GM12878 (cell line): Measurements from ENCODE around the gene NLGN2. TPM values are rescaled to one million over a fixed set of nuclear protein-coding genes. Genes with fewer than 3 reads are reported as not detected.

Experiments
- ATAC-seq: fragments of 200-7000 bp; cut with Tn5 transposase; 3 replicates; pipeline ENCODE4 v1.9.1; 2020; ENCODE audit warnings: mild to moderate bottlenecking, moderate library complexity
- BruUV-seq: library from RNA; stranded (reverse); fragments of 400-500 nt; replicated peaks from 2 replicates; lab custom pipeline; 2021; lab: Mats Ljungman, UMichigan
- CTCF ChIA-PET: fragments of 300-600 bp; sonication (Branson Sonifier 250); formaldehyde crosslinking; extraction: SDS; loops from one replicate; lab custom pipeline; 2021; ENCODE audit warnings: inconsistent platforms; lab: Yijun Ruan, JAX
- POLR2A ChIA-PET: fragments of 350-600 bp; formaldehyde crosslinking; extraction: SDS; loops from one replicate; lab custom pipeline; 2021; ENCODE audit warnings: inconsistent platforms; lab: Charles Lee
- RAD21 ChIA-PET: fragments of 300-600 bp; sonication (Branson Sonifier 250); formaldehyde crosslinking; loops from one replicate; lab custom pipeline; 2023; ENCODE audit warnings: antibody characterized with exemption; ENCODE audit not compliant: unreplicated experiment; lab: Charles Lee
- SMC1A ChIA-PET: fragments of 300-600 bp; sonication (Branson Sonifier 250); formaldehyde crosslinking; loops from one replicate; lab custom pipeline; 2023; ENCODE audit not compliant: unreplicated experiment, uncharacterized antibody; lab: Charles Lee
- DNase-seq: peaks from one replicate; pipeline ENCODE4 v3.0.0-alpha.2; 2011; ENCODE audit warnings: low read depth, low spot score
- FAIRE-seq: peaks from 3 replicates; lab custom pipeline; 2011; peaks lifted over from hg19 to GRCh38; lab: Jason Lieb, UNC
- H2AFZ ChIP-seq: 2 replicates; pipeline ENCODE4 v1.6.0; 2011; ENCODE audit warnings: low read depth, low read length, control low read depth; ENCODE audit not compliant: control insufficient read depth
- H3K27ac ChIP-seq: 2 replicates; pipeline ENCODE4 v1.5.1; 2011; ENCODE audit warnings: control low read depth; ENCODE audit not compliant: control insufficient read depth, insufficient read depth
- H3K27me3 ChIP-seq, 2 experiments: replicated peaks in 1 of 2; 2 replicates each; pipeline versions ENCODE4 v1.6.0 to v1.6.1; 2011; ENCODE audit warnings: low read length in 1 of 2; ENCODE audit not compliant: control insufficient read depth in 2 of 2, insufficient read depth in 2 of 2
- H3K36me3 ChIP-seq, 2 experiments: 2 replicates each; pipeline ENCODE4 v1.5.1; 2011; ENCODE audit warnings: low read length in 1 of 2; ENCODE audit not compliant: control insufficient read depth in 2 of 2, insufficient read depth in 2 of 2
- H3K4me1 ChIP-seq: 2 replicates; pipeline ENCODE4 v1.6.1; 2011; ENCODE audit warnings: mild to moderate bottlenecking, low read length, moderate library complexity, mixed read lengths; ENCODE audit not compliant: control insufficient read depth, insufficient read depth
- H3K4me2 ChIP-seq: 2 replicates; pipeline ENCODE4 v1.6.0; 2011; ENCODE audit warnings: control low read depth; ENCODE audit not compliant: control insufficient read depth, insufficient read depth
- H3K4me3 ChIP-seq: fragments of 200-600 bp; sonication (generic); 2 replicates; pipeline ENCODE4 v1.5.1; 2016
- H3K79me2 ChIP-seq: 2 replicates; pipeline ENCODE4 v1.6.0; 2011; ENCODE audit warnings: low read length; ENCODE audit not compliant: control insufficient read depth, insufficient read depth
- H3K9ac ChIP-seq: 2 replicates; pipeline ENCODE4 v1.8.0; 2011; ENCODE audit warnings: low read length, control low read depth, mixed read lengths; ENCODE audit not compliant: control insufficient read depth, insufficient read depth
- H3K9me3 ChIP-seq: replicated peaks from 3 replicates; pipeline ENCODE4 v1.5.1; 2011; ENCODE audit warnings: mild to moderate bottlenecking, low read length; ENCODE audit not compliant: control insufficient read depth, insufficient read depth
- H4K20me1 ChIP-seq: 2 replicates; pipeline ENCODE4 v1.6.0; 2011; ENCODE audit not compliant: control insufficient read depth, insufficient read depth
- BACH1 ChIP-seq: fragments of 450-650 bp; IDR thresholded peaks from 2 replicates; pipeline ENCODE4 v1.6.1; 2017; ENCODE audit warnings: mild to moderate bottlenecking, borderline replicate concordance
- CUX1 ChIP-seq: IDR thresholded peaks from 2 replicates; pipeline ENCODE4 v1.6.1; 2012; ENCODE audit warnings: improper control_type of control experiment, low read depth, low read length; ENCODE audit not compliant: insufficient replicate concordance
- EGR1 ChIP-seq, 2 experiments: IDR thresholded peaks; 1 replicate in 1 of 2; 2 replicates in 1 of 2; pipeline ENCODE4 v1.6.1; 2011 to 2012; ENCODE audit warnings: low read depth in 2 of 2, low read length in 2 of 2, borderline replicate concordance in 1 of 2, mild to moderate bottlenecking in 1 of 2, moderate library complexity in 1 of 2
- FOS ChIP-seq: IDR thresholded peaks from 3 replicates; pipeline ENCODE4 v1.6.1; 2011; ENCODE audit warnings: borderline replicate concordance; ENCODE audit not compliant: insufficient read length; ENCODE audit errors: extremely low read depth
- GATAD2B ChIP-seq: fragments of 450-650 bp; conservative IDR thresholded peaks from 2 replicates; pipeline ENCODE4 v1.6.1; 2017; ENCODE audit warnings: low read depth, mild to moderate bottlenecking, moderate library complexity
- MEF2B ChIP-seq: fragments of 450-650 bp; IDR thresholded peaks from 2 replicates; pipeline ENCODE4 v1.6.1; 2018; ENCODE audit warnings: mild to moderate bottlenecking, moderate library complexity; ENCODE audit not compliant: partially characterized antibody, poor library complexity, severe bottlenecking
- POLR2AphosphoS2 ChIP-seq: IDR thresholded peaks from 2 replicates; pipeline ENCODE4 v1.6.1; 2011; ENCODE audit warnings: low read depth, mild to moderate bottlenecking, low read length, improper control_type of control experiment, moderate library complexity
- SIN3A ChIP-seq: IDR thresholded peaks from 2 replicates; pipeline ENCODE4 v1.6.1; 2012; ENCODE audit warnings: low read depth, low read length, improper control_type of control experiment
- SMARCA5 ChIP-seq: fragments of 450-650 bp; IDR thresholded peaks from 2 replicates; pipeline ENCODE4 v1.6.1; 2017; ENCODE audit warnings: mild to moderate bottlenecking
- TCF7 ChIP-seq: IDR thresholded peaks from 2 replicates; pipeline ENCODE4 v1.6.1; 2014; ENCODE audit warnings: antibody characterized with exemption, borderline replicate concordance
- ZNF274 ChIP-seq: IDR thresholded peaks from one replicate; pipeline ENCODE4 v1.8.0; 2011; ENCODE audit not compliant: insufficient read length, insufficient read depth
- WGBS: methylation state at CpG from one replicate; pipeline ENCODE4 v1.1.6; 2016; ENCODE audit warnings: low lambda C conversion rate; ENCODE audit not compliant: insufficient replicate concordance, insufficient coverage; ENCODE audit errors: missing lambda C conversion rate; 5-methylcytosine and 5-hydroxymethylcytosine counted together
- in situ Hi-C: fragments of 300-500 bp; cut with MboI; formaldehyde crosslinking; loops from 9 replicates; pipeline ENCODE4 v1.14.3; 2018; ENCODE audit warnings: mixed read lengths
- intact Hi-C: fragments of 100-400 bp; cut with micrococcal nuclease; formaldehyde crosslinking; loops from one replicate; pipeline ENCODE4 v1.14.2; 2022; ENCODE audit not compliant: unreplicated experiment
- polyA plus RNA-seq, 11 experiments: library from polyadenylated mRNA; depleted of rRNA in 4 of 11; unstranded in 6 of 11; stranded (reverse) in 5 of 11; fragments of >200 nt; fragmentation: Nextera tagmentation in 4 of 11; fragmentation: Illumina TruSeq in 1 of 11; extraction: Ambion mirVana in 4 of 11; extraction: Trizol in 1 of 11; gene quantifications; 1 replicate in 1 of 11; 2 replicates in 10 of 11; pipeline versions ENCODE4 v1.2.1 to v1.2.3, GENCODE V29; 2011 to 2016; ENCODE audit warnings: inconsistent platforms in 2 of 11, missing spikeins in 2 of 11, low read depth in 1 of 11
- total RNA-seq, 4 experiments: library from RNA; depleted of rRNA in 3 of 4; stranded (reverse); fragments of >200 nt in 3 of 4; fragmentation: Illumina TruSeq in 1 of 4; extraction: Trizol in 1 of 4; gene quantifications; 2 replicates each; pipeline versions ENCODE4 v1.2.1 to v1.2.3, GENCODE V29; 2013 to 2021
- TF ChIP-seq, protein P1 (sequence below): IDR thresholded peaks from 2 replicates; pipeline ENCODE4 v1.6.1; 2012; ENCODE audit warnings: mild to moderate bottlenecking, low read depth, low read length

NLGN2 gene
- total and polyA plus RNA-seq, 10 of the 15 experiments (the other 5 are each of a cell fraction or from before 2014, with no cell fraction given) = 0.02 to 0.87 (median 0.11) TPM; not detected in 2

GRCh38 chr17:7435676-7436555 lies 28.3 kb downstream of the NLGN2 start:
- no peaks in the 10 kb centered on the region for H3K9me3 ChIP-seq
- ATAC-seq (peak; percentile 49), FAIRE-seq (no peak), DNase-seq (no peak)
- H3K9ac ChIP-seq = peak overlapping the region; percentile 64
- SMC1A ChIA-PET = interaction anchor here (0.6 to 3.4 kb wide), 11 partner anchors 38 to 297 kb away, joined by 3 to 35 read pairs (median 5); partner anchors contain the start of genes NEURL4, TNFSF13, TP53 and WRAP53
- 16% methylated on average over 49 of the region's 49 CpGs for whole genome bisulfite sequencing
- RAD21 ChIA-PET = interaction anchor here (0.6 to 3.0 kb wide), 22 partner anchors 9 to 252 kb away, joined by 3 to 21 read pairs (median 5); partner anchors contain the start of genes ACAP1, CD68, CHRNB1 and FXR2
- peak overlapping the region; percentile 60 for H3K27ac ChIP-seq
- peaks cover 26% of the 10 kb centered on the region for H3K4me1 ChIP-seq
- no peaks in the 10 kb centered on the region for H4K20me1 ChIP-seq
- in situ Hi-C loops = no loop called here
- CTCF ChIA-PET = interaction anchor here (0.6 to 3.4 kb wide), 27 partner anchors 10 to 769 kb away, joined by 3 to 58 read pairs (median 4); partner anchors contain the start of genes ACAP1, ATP1B2, CHRNB1 and FXR2
- H3K4me2 ChIP-seq = peak overlapping the region; percentile 85
- H3K27me3 ChIP-seq = peaks cover 0 to 4% of the 10 kb centered on the region in 2 experiments; a peak in 1 of 4 replicates
- H2AFZ ChIP-seq = peak overlapping the region; percentile 91
- POLR2A ChIA-PET = interaction anchor here (0.8 to 8.2 kb wide), 20 partner anchors 8 to 251 kb away, joined by 3 to 63 read pairs (median 6); partner anchors contain the start of genes ACAP1, CD68, CHRNB1 and NEURL4
- TSS peak; percentile 90 for BruUV-seq
- peaks cover 6% of the 10 kb centered on the region for H3K79me2 ChIP-seq
- intact Hi-C loops = loop anchor here (1.0 to 10.0 kb wide), 6 partner anchors 19 to 391 kb away; partner anchors contain the start of genes KCTD11, SENP3, SLC16A11 and TMEM256
- peak overlapping the region; percentile 78 for H3K4me3 ChIP-seq
- no peaks in the 10 kb centered on the region for H3K36me3 ChIP-seq
- TF ChIP-seq MEF2B (peak; percentile 12), CUX1 (no peak), SIN3A (no peak), EGR1 (IDR thresholded peaks at IDR 0.05; ENCODE audit: borderline replicate concordance in 1 of 2, low read depth in 2 of 2, low read length in 2 of 2) (peak in 1 of 2 experiments; percentile 82; a peak in 2 of 3 replicates), POLR2AphosphoS2 (no peak), ZNF274 (no peak), SMARCA5 (no peak), TCF7 (no peak), GATAD2B (peak; percentile 50), BACH1 (0 out of 2 replicates have a peak, but pooled peaks have one; percentile 3), FOS (no peak)
- TF ChIP-seq, protein P1, sequence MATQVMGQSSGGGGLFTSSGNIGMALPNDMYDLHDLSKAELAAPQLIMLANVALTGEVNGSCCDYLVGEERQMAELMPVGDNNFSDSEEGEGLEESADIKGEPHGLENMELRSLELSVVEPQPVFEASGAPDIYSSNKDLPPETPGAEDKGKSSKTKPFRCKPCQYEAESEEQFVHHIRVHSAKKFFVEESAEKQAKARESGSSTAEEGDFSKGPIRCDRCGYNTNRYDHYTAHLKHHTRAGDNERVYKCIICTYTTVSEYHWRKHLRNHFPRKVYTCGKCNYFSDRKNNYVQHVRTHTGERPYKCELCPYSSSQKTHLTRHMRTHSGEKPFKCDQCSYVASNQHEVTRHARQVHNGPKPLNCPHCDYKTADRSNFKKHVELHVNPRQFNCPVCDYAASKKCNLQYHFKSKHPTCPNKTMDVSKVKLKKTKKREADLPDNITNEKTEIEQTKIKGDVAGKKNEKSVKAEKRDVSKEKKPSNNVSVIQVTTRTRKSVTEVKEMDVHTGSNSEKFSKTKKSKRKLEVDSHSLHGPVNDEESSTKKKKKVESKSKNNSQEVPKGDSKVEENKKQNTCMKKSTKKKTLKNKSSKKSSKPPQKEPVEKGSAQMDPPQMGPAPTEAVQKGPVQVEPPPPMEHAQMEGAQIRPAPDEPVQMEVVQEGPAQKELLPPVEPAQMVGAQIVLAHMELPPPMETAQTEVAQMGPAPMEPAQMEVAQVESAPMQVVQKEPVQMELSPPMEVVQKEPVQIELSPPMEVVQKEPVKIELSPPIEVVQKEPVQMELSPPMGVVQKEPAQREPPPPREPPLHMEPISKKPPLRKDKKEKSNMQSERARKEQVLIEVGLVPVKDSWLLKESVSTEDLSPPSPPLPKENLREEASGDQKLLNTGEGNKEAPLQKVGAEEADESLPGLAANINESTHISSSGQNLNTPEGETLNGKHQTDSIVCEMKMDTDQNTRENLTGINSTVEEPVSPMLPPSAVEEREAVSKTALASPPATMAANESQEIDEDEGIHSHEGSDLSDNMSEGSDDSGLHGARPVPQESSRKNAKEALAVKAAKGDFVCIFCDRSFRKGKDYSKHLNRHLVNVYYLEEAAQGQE = no peak
